MM.1S (cell line): ENCODE measurements around the gene LMAN2L.

Experiments used
- DNase-seq: peaks from one replicate; pipeline ENCODE4 v3.0.0-alpha.2; 2015
- H2AFZ ChIP-seq: fragments of 300-600 bp; sonication (generic); 2 replicates; pipeline ENCODE4 v1.6.0; 2016; ENCODE audit warnings: antibody characterized with exemption, low read length
- H3F3A ChIP-seq: fragments of 300-600 bp; sonication (generic); 2 replicates; pipeline ENCODE4 v1.6.1; 2016; ENCODE audit warnings: mild to moderate bottlenecking, antibody characterized with exemption, low read length, moderate library complexity, mixed read lengths; ENCODE audit not compliant: insufficient read depth
- H3K27ac ChIP-seq: fragments of 300-600 bp; sonication (generic); 2 replicates; pipeline ENCODE4 v1.5.1; 2016; ENCODE audit warnings: mild to moderate bottlenecking, low read length
- H3K27me3 ChIP-seq: fragments of 300-600 bp; sonication (generic); replicated peaks from 2 replicates; pipeline ENCODE4 v1.6.0; 2016; ENCODE audit warnings: low read length; ENCODE audit not compliant: insufficient read depth
- H3K36me3 ChIP-seq: fragments of 300-600 bp; sonication (generic); replicated peaks from 2 replicates; pipeline ENCODE4 v1.6.1; 2016; ENCODE audit warnings: mild to moderate bottlenecking, low read length, mixed read lengths; ENCODE audit not compliant: insufficient read depth
- H3K4me1 ChIP-seq: fragments of 300-600 bp; sonication (generic); 2 replicates; pipeline ENCODE4 v1.6.1; 2016; ENCODE audit warnings: low read length, mixed read lengths
- H3K4me2 ChIP-seq: fragments of 300-600 bp; sonication (generic); 2 replicates; pipeline ENCODE4 v1.6.0; 2016; ENCODE audit warnings: low read depth, low read length
- H3K4me3 ChIP-seq: fragments of 300-600 bp; sonication (generic); 2 replicates; pipeline ENCODE4 v1.5.1; 2016; ENCODE audit warnings: low read length, mixed read lengths
- H3K79me2 ChIP-seq: fragments of 300-600 bp; sonication (generic); 2 replicates; pipeline ENCODE4 v1.6.1; 2016; ENCODE audit warnings: mixed run types, low read length, mixed read lengths
- H3K9ac ChIP-seq: fragments of 300-600 bp; sonication (generic); 2 replicates; pipeline ENCODE4 v1.6.1; 2016; ENCODE audit warnings: low read length, mixed read lengths
- H3K9me2 ChIP-seq: fragments of 300-600 bp; sonication (generic); replicated peaks from 2 replicates; pipeline ENCODE4 v1.6.1; 2016; ENCODE audit warnings: mild to moderate bottlenecking, low read length, mixed read lengths; ENCODE audit not compliant: insufficient read depth
- H3K9me3 ChIP-seq: fragments of 300-600 bp; sonication (generic); replicated peaks from 2 replicates; pipeline ENCODE4 v1.6.1; 2016; ENCODE audit warnings: mild to moderate bottlenecking, low read length, mixed read lengths; ENCODE audit not compliant: insufficient read depth
- H4K20me1 ChIP-seq: fragments of 300-600 bp; sonication (generic); 2 replicates; pipeline ENCODE4 v1.6.1; 2016; ENCODE audit warnings: mild to moderate bottlenecking, low read length, moderate library complexity, mixed read lengths; ENCODE audit not compliant: insufficient read depth
- CTCF ChIP-seq: fragments of 300-600 bp; sonication (generic); IDR thresholded peaks from 2 replicates; pipeline ENCODE4 v1.5.1; 2016; ENCODE audit warnings: antibody characterized with exemption, low read length, mixed read lengths
- EZH2 ChIP-seq: fragments of 300-600 bp; sonication (generic); optimal IDR thresholded peaks from 2 replicates; pipeline ENCODE3; 2017; ENCODE audit warnings: low read depth, mild to moderate bottlenecking, antibody characterized with exemption, low read length, mixed read lengths
- EZH2phosphoT487 ChIP-seq: fragments of 300-600 bp; sonication (generic); IDR thresholded peaks from 2 replicates; pipeline ENCODE4 v1.6.1; 2018; ENCODE audit warnings: antibody characterized with exemption, low read length

Gene LMAN2L

GRCh38 chr2:96747061-96747617, 7.3 kb upstream of the LMAN2L start:
- Histone ChIP-seq H3F3A (no peaks in the 10 kb centered on the region), H4K20me1 (no peaks in the 10 kb centered on the region), H3K9ac (no peak overlapping the region), H3K27ac (no peak overlapping the region), H3K9me3 (no peaks in the 10 kb centered on the region), H2AFZ (no peak overlapping the region), H3K4me3 (no peak overlapping the region), H3K36me3 (no peaks in the 10 kb centered on the region), H3K4me2 (no peak overlapping the region), H3K27me3 (no peaks in the 10 kb centered on the region), H3K79me2 (no peaks in the 10 kb centered on the region), H3K9me2 (no peaks in the 10 kb centered on the region), H3K4me1 (no peaks in the 10 kb centered on the region)
- no peak for TF ChIP-seq CTCF
- no peak for TF ChIP-seq EZH2
- no peak for TF ChIP-seq EZH2phosphoT487
- DNase-seq = no peak

- no peaks in the 10 kb centered on the region for H3K27me3 ChIP-seq
- H3K4me1 ChIP-seq = no peaks in the 10 kb centered on the region; the same call in none of the 2 replicates
- H3K4me2 ChIP-seq = peak overlapping the region; percentile 81
- H3K9ac ChIP-seq = peak overlapping the region; percentile 67
- no peaks in the 10 kb centered on the region for H4K20me1 ChIP-seq
- no peak for DNase-seq
- TF ChIP-seq CTCF (no peak), EZH2phosphoT487 (no peak), EZH2 (no peak)
- peaks cover 6% of the 10 kb centered on the region for H3F3A ChIP-seq
- H3K9me3 ChIP-seq = no peaks in the 10 kb centered on the region
- peak overlapping the region; percentile 60 for H2AFZ ChIP-seq
- H3K4me3 ChIP-seq = peak overlapping the region; percentile 66
- no peak overlapping the region for H3K27ac ChIP-seq
- no peaks in the 10 kb centered on the region for H3K9me2 ChIP-seq
- H3K36me3 ChIP-seq = no peaks in the 10 kb centered on the region
- peaks cover 22% of the 10 kb centered on the region for H3K79me2 ChIP-seq
These were observed 710 bp downstream of the LMAN2L start for GRCh38 chr2:96739076-96739632.

DNA sequence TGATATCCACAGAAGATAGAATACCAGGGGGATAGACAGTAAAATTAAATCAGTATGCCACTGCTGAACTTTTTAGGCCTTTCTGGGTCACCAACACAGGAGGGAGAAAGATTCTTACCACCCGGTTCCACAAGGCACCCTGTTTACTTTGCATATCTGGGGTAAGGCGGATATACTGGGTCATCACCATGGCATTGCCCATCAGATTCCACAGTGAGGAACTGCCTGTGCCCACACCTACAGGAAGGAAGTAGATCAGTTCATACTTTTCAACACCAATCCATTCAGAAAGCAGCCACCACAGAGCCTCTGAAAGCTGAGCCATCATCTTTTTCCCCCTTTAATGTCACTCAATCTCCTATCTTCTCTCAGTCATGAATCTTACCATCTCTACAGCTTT, 2.0 kb downstream of the LMAN2L start:
- no peaks in the 10 kb centered on the region for H3K36me3 ChIP-seq
- H3K4me1 ChIP-seq = no peaks in the 10 kb centered on the region; the same call in none of the 2 replicates
- H2AFZ ChIP-seq = no peak overlapping the region
- H3K27me3 ChIP-seq = no peaks in the 10 kb centered on the region
- H3K9ac ChIP-seq = no peak overlapping the region
- H3K4me2 ChIP-seq = no peak overlapping the region
- H3K27ac ChIP-seq = no peak overlapping the region
- peaks cover 6% of the 10 kb centered on the region for H3F3A ChIP-seq
- TF ChIP-seq CTCF (no peak), EZH2 (no peak), EZH2phosphoT487 (no peak)
- no peaks in the 10 kb centered on the region for H4K20me1 ChIP-seq
- no peak for DNase-seq
- peaks cover 22% of the 10 kb centered on the region for H3K79me2 ChIP-seq
- H3K9me3 ChIP-seq = no peaks in the 10 kb centered on the region
- H3K9me2 ChIP-seq = no peaks in the 10 kb centered on the region
- H3K4me3 ChIP-seq = no peak overlapping the region
